ENCODE data around the gene DMRTB1.

Gene DMRTB1

DNA sequence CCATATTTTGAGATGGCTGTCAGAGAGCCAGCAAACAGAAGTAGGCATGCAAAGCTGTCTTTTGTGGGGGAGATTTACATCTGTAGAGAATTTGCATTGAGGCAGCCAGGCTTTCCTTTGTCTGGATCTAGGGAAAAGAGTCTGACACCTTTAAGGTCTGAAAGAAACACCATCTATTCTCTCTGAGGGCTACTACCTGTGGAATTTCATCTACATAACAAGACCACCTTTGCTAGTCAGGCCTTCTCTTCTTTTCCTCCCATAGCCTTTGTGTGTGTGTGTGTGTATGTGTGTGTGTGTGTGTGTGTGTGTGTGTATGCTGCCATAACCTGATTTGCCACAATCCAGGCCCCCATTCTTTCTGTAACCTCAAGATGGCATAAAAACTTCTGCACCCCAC is 28.4 kb upstream of the DMRTB1 start:
- no peak overlapping the region for H3K4me2 ChIP-seq (ENCODE audit: low read length, poor library complexity, severe bottlenecking)
- no peak overlapping the region for H2BK120ac ChIP-seq (ENCODE audit: low read depth, low read length)
- no peak overlapping the region for H4K8ac ChIP-seq (ENCODE audit: low read length)
- no peaks in the 10 kb centered on the region for H3K9me3 ChIP-seq (ENCODE audit: control insufficient read depth, low read length)
- H2BK15ac ChIP-seq (ENCODE audit: low read depth, poor library complexity, severe bottlenecking): no peak overlapping the region
- H4K91ac ChIP-seq (ENCODE audit: low read length): no peak overlapping the region
- H3K79me1 ChIP-seq (replicated peaks; ENCODE audit: low read length, poor library complexity, severe bottlenecking): no peaks in the 10 kb centered on the region
- H3K4me1 ChIP-seq (ENCODE audit: control insufficient read depth, insufficient read depth, low read depth, low read length): no peaks in the 10 kb centered on the region
- H3K9ac ChIP-seq (ENCODE audit: low read length): no peak overlapping the region
- no peak overlapping the region for H3K23ac ChIP-seq (ENCODE audit: low read length in 2 of 2)
- H2AFZ ChIP-seq (ENCODE audit: low read depth, low read length): no peak overlapping the region
- H3K36me3 ChIP-seq (ENCODE audit: control insufficient read depth in 1 of 2, insufficient read depth in 2 of 2, low read depth in 1 of 2, low read length in 2 of 2): no peaks in the 10 kb centered on the region
- no peak overlapping the region for H2BK5ac ChIP-seq (ENCODE audit: low read depth, low read length, poor library complexity, severe bottlenecking)
- H3K14ac ChIP-seq (ENCODE audit: low read length in 2 of 2): no peak overlapping the region
- H3K4ac ChIP-seq (ENCODE audit: low read depth in 1 of 2, low read length in 2 of 2): no peak overlapping the region
- DNase-seq: no peak
- peaks cover 0 to 32% of the 10 kb centered on the region in 2 experiments for H3K27me3 ChIP-seq (ENCODE audit: control insufficient read depth in 1 of 2, insufficient read depth in 1 of 2, low read length in 2 of 2)
- H3K18ac ChIP-seq (ENCODE audit: low read depth in 1 of 2, low read length in 2 of 2): no peak overlapping the region
- H2AK5ac ChIP-seq (ENCODE audit: low read length, severe bottlenecking): no peak overlapping the region
- no peak overlapping the region for H3K27ac ChIP-seq (ENCODE audit: low read length, poor library complexity, severe bottlenecking)
- no peak overlapping the region for H2BK12ac ChIP-seq (ENCODE audit: low read length in 2 of 2)
- no peak overlapping the region for H3K4me3 ChIP-seq (ENCODE audit: insufficient read depth in 1 of 2, low read depth in 1 of 2, low read length in 2 of 2)

DNA sequence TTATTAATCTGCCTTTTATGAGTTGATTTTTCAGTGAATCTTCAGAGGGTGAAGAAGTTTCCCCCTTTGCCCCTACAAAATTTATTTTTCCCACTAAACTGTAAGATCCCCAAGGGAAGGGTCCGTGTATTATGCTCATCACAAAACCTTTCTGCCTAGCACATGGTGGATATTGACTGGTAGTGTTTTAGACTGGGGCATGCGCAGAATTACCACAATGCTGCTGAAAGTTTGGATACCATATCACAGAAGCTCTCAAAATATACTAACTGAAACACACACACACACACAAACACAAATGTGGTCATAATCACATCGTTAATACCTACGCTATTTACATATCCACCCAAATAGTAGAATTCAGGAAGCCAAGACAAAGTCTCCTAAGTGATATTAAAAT is 28.0 kb upstream of the DMRTB1 start:
- Histone ChIP-seq H3K27me3 (ENCODE audit: control insufficient read depth in 1 of 2, insufficient read depth in 1 of 2, low read length in 2 of 2) (peaks cover 0 to 37% of the 10 kb centered on the region in 2 experiments), H2BK120ac (ENCODE audit: low read depth, low read length) (no peak overlapping the region), H3K23ac (ENCODE audit: low read length in 2 of 2) (no peak overlapping the region), H3K4me1 (ENCODE audit: control insufficient read depth, insufficient read depth, low read depth, low read length) (no peaks in the 10 kb centered on the region), H2BK5ac (ENCODE audit: low read depth, low read length, poor library complexity, severe bottlenecking) (no peak overlapping the region), H3K9ac (ENCODE audit: low read length) (no peak overlapping the region), H3K36me3 (ENCODE audit: control insufficient read depth in 1 of 2, insufficient read depth in 2 of 2, low read depth in 1 of 2, low read length in 2 of 2) (no peaks in the 10 kb centered on the region), H3K4me3 (ENCODE audit: insufficient read depth in 1 of 2, low read depth in 1 of 2, low read length in 2 of 2) (no peak overlapping the region), H4K8ac (ENCODE audit: low read length) (no peak overlapping the region), H2BK12ac (ENCODE audit: low read length in 2 of 2) (no peak overlapping the region), H3K4me2 (ENCODE audit: low read length, poor library complexity, severe bottlenecking) (no peak overlapping the region), H3K4ac (ENCODE audit: low read depth in 1 of 2, low read length in 2 of 2) (no peak overlapping the region), H3K14ac (ENCODE audit: low read length in 2 of 2) (no peak overlapping the region), H2BK15ac (ENCODE audit: low read depth, poor library complexity, severe bottlenecking) (no peak overlapping the region), H3K9me3 (ENCODE audit: control insufficient read depth, low read length) (no peaks in the 10 kb centered on the region), H3K27ac (ENCODE audit: low read length, poor library complexity, severe bottlenecking) (no peak overlapping the region), H2AK5ac (ENCODE audit: low read length, severe bottlenecking) (no peak overlapping the region), H3K79me1 (replicated peaks; ENCODE audit: low read length, poor library complexity, severe bottlenecking) (no peaks in the 10 kb centered on the region), H4K91ac (ENCODE audit: low read length) (no peak overlapping the region), H2AFZ (ENCODE audit: low read depth, low read length) (no peak overlapping the region), H3K18ac (ENCODE audit: low read depth in 1 of 2, low read length in 2 of 2) (no peak overlapping the region)
- 82% methylated on average over 2 of the region's 4 CpGs for WGBS
- DNase-seq: no peak

DNA sequence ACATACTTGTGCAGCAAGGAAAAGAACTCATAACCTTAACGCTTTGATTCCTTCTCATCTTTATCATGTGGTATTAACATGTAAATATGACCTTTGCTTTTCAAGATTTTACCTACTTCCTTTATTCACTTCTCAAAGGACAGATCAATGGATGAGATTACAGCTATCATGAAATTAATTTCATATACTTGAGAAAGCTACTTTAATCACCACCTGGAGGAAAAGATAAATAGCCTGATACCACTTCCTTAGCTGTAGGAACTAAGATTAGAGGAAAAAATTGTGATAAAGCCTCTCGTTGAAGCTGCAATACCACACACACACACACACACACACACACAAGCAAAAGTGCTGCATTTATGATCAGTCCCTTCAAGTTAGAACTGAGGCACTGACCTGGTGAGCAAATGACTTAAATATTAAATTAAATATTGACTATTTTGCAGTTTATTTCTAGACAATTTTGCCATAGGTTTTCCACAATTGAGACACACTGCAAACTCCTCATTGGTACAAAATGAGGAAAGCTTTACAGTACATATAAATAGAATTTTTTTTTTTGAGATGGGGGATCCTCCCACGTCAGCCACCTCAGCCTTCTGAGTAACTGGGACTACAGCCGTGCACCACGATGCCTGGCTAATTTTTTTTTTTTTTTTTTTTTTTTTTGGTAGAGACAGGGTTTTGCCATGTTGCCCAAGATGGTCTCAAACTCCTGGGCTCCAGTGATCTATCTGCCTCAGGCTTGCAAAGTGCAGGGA is 27.2 kb upstream of the DMRTB1 start:
- WGBS: 53% methylated on average over 3 of the region's 5 CpGs
- H2BK5ac ChIP-seq (ENCODE audit: low read depth, low read length, poor library complexity, severe bottlenecking): no peak overlapping the region
- no peak overlapping the region for H3K4me2 ChIP-seq (ENCODE audit: low read length, poor library complexity, severe bottlenecking)
- no peaks in the 10 kb centered on the region for H3K9me3 ChIP-seq (ENCODE audit: control insufficient read depth, low read length)
- no peaks in the 10 kb centered on the region for H3K36me3 ChIP-seq (ENCODE audit: control insufficient read depth in 1 of 2, insufficient read depth in 2 of 2, low read depth in 1 of 2, low read length in 2 of 2)
- H3K14ac ChIP-seq (ENCODE audit: low read length in 2 of 2): no peak overlapping the region
- H3K18ac ChIP-seq (ENCODE audit: low read depth in 1 of 2, low read length in 2 of 2): no peak overlapping the region
- H3K23ac ChIP-seq (ENCODE audit: low read length in 2 of 2): no peak overlapping the region
- no peaks in the 10 kb centered on the region for H3K4me1 ChIP-seq (ENCODE audit: control insufficient read depth, insufficient read depth, low read depth, low read length)
- no peak overlapping the region for H3K27ac ChIP-seq (ENCODE audit: low read length, poor library complexity, severe bottlenecking)
- H3K27me3 ChIP-seq (ENCODE audit: control insufficient read depth in 1 of 2, insufficient read depth in 1 of 2, low read length in 2 of 2): peaks cover 0 to 44% of the 10 kb centered on the region in 2 experiments
- no peak overlapping the region for H2BK12ac ChIP-seq (ENCODE audit: low read length in 2 of 2)
- no peak overlapping the region for H2AFZ ChIP-seq (ENCODE audit: low read depth, low read length)
- no peak overlapping the region for H4K91ac ChIP-seq (ENCODE audit: low read length)
- H2AK5ac ChIP-seq (ENCODE audit: low read length, severe bottlenecking): no peak overlapping the region
- H4K8ac ChIP-seq (ENCODE audit: low read length): no peak overlapping the region
- H3K4ac ChIP-seq (ENCODE audit: low read depth in 1 of 2, low read length in 2 of 2): no peak overlapping the region
- H3K4me3 ChIP-seq (ENCODE audit: insufficient read depth in 1 of 2, low read depth in 1 of 2, low read length in 2 of 2): no peak overlapping the region
- no peak overlapping the region for H2BK120ac ChIP-seq (ENCODE audit: low read depth, low read length)
- no peaks in the 10 kb centered on the region for H3K79me1 ChIP-seq (replicated peaks; ENCODE audit: low read length, poor library complexity, severe bottlenecking)
- H2BK15ac ChIP-seq (ENCODE audit: low read depth, poor library complexity, severe bottlenecking): no peak overlapping the region
- no peak overlapping the region for H3K9ac ChIP-seq (ENCODE audit: low read length)
- no peak for DNase-seq

DNA sequence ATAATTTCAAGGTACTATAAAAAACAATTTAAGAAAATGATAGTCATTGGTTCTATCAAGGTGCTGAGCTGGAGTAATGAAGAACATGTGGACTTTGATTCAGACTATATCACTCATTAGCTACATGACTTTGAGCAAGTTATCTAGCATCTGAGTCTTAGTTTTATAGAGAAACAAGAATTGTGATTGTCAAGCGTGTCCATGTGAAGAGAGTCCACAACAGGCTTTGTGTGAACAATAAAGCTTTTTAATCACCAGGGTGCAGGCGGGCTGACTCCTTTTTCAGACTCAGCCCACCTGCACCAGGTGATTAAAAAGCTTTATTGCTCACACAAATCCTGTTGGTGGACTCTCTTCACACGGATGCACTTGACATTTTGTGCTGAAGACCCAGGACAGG is 26.6 kb upstream of the DMRTB1 start:
- Histone ChIP-seq H3K36me3 (ENCODE audit: control insufficient read depth in 1 of 2, insufficient read depth in 2 of 2, low read depth in 1 of 2, low read length in 2 of 2) (no peaks in the 10 kb centered on the region), H3K27ac (ENCODE audit: low read length, poor library complexity, severe bottlenecking) (no peak overlapping the region), H3K4me2 (ENCODE audit: low read length, poor library complexity, severe bottlenecking) (no peak overlapping the region), H3K79me1 (replicated peaks; ENCODE audit: low read length, poor library complexity, severe bottlenecking) (no peaks in the 10 kb centered on the region), H4K91ac (ENCODE audit: low read length) (no peak overlapping the region), H3K18ac (ENCODE audit: low read depth in 1 of 2, low read length in 2 of 2) (no peak overlapping the region), H3K9ac (ENCODE audit: low read length) (no peak overlapping the region), H2AFZ (ENCODE audit: low read depth, low read length) (no peak overlapping the region), H2AK5ac (ENCODE audit: low read length, severe bottlenecking) (no peak overlapping the region), H3K4me1 (ENCODE audit: control insufficient read depth, insufficient read depth, low read depth, low read length) (no peaks in the 10 kb centered on the region), H3K14ac (ENCODE audit: low read length in 2 of 2) (no peak overlapping the region), H3K27me3 (ENCODE audit: control insufficient read depth in 1 of 2, insufficient read depth in 1 of 2, low read length in 2 of 2) (peaks cover 0 to 49% of the 10 kb centered on the region in 2 experiments), H2BK15ac (ENCODE audit: low read depth, poor library complexity, severe bottlenecking) (no peak overlapping the region), H2BK5ac (ENCODE audit: low read depth, low read length, poor library complexity, severe bottlenecking) (no peak overlapping the region), H3K4ac (ENCODE audit: low read depth in 1 of 2, low read length in 2 of 2) (no peak overlapping the region), H4K8ac (ENCODE audit: low read length) (no peak overlapping the region), H2BK120ac (ENCODE audit: low read depth, low read length) (no peak overlapping the region), H2BK12ac (ENCODE audit: low read length in 2 of 2) (no peak overlapping the region), H3K4me3 (ENCODE audit: insufficient read depth in 1 of 2, low read depth in 1 of 2, low read length in 2 of 2) (no peak overlapping the region), H3K23ac (ENCODE audit: low read length in 2 of 2) (no peak overlapping the region), H3K9me3 (ENCODE audit: control insufficient read depth, low read length) (no peaks in the 10 kb centered on the region)
- 88% methylated on average over 3 of the region's 3 CpGs for WGBS
- DNase-seq: no peak
